HG02763 (cell line): ENCODE measurements around the gene ANKLE1.
"Not testable (repeated sequence)": the region's sequence is repeated elsewhere in the genome, so short reads cannot be mapped to it uniquely, and the experiment has no call there.

Experiments used
- ATAC-seq: cut with Tn5 transposase; IDR thresholded peaks from one replicate; pipeline ENCODE4 v1.9.1; 2021; ENCODE audit warnings: mild to moderate bottlenecking, moderate library complexity; ENCODE audit not compliant: unreplicated experiment

The ANKLE1 gene

GRCh38 chr19:17246681-17247425 lies 34.8 kb upstream of the ANKLE1 start:
- no peak for ATAC-seq

GRCh38 chr19:17248011-17248776 lies 33.5 kb upstream of the ANKLE1 start:
- ATAC-seq: no peak

GRCh38 chr19:17249887-17250548 lies 31.7 kb upstream of the ANKLE1 start:
- ATAC-seq: no peak

GRCh38 chr19:17254636-17255035 lies 27.1 kb upstream of the ANKLE1 start:
- no peak for ATAC-seq

DNA sequence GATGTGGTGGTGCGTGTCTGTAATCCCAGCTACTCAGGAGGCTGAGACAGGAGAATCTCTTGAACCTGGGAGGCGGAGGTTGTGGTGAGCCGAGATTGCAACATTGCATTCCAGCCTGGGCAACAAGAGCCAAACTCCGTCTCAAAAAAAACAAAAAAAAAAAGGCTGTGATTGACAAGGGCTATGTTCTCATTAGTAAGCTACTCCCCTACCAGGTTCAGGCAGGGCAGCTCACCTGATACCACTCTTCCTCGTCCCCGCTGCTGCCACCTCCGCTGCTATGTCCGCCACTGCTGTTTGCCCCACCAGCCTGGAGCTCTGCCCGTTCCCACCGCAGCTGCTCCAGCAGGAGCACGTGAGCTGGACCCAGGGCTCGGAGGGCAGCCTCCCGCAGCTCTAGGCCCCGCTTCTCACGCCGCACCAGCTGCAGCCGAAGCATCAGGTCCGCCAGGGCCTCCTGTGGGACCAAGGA lies 26.5 kb upstream of the ANKLE1 start:
- no peak for ATAC-seq

DNA sequence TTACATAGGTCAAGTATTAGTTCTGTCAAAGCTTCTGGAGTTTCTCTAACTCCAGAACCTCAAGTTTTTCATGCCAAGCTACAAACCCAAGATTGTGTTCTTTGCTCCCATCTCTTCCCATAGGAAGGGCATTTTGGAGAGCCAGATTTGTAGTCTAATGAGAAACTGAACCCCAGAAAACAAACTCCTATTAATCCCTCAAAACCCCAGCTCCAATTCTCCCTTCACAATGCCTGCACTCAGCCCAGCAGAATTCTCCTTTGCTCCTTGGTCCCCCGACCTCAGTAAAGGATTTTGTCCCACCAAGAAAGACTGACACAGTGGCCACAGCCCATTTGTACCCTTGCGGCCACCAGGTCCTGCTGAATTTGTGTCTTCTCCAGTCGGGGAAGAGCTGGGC lies 25.6 kb upstream of the ANKLE1 start:
- ATAC-seq: no peak

GRCh38 chr19:17259118-17259780 lies 22.5 kb upstream of the ANKLE1 start:
- ATAC-seq: no peak

DNA sequence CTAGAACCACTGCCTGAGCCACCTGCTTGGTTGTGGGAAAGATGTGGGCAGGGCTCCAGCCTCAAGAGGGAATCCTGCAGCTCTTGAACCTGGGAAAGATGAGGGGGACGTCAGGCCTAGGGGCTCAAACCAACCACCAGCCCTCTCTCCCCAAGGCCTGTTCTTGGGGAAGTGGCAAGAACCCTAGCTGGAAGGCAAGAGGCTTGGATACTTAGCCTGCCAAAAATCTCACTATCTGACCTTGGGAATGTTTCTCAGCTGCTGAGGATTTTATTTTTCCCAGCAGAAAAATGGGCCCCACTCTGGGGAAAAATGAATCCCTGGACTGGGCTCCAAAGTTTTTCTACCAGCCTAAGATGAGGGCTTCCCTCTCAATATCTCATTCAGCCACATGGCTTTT lies 21.8 kb upstream of the ANKLE1 start:
- no peak for ATAC-seq

DNA sequence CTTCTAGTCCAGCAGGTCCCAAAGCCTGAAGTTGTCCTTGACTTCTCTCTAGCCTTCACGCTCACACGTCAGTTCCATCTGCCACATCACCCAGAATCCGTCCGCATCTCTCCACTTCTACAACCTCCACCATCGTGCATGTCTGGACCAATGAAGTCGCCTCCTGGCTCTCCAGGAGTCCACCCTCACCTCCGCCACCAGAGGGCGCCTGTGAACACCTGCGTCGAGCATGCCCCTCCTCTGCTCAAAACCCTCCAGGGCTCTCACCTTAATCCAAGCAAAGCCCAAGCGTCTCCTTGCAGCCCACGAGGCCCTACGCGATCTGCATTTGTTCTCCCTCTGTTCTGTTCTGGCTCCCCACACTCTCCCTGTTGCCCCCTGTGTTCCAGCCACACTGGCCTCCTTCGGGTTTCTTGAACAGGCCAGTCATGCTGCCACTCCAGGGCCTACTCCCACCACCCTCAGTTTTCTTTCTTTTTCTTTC lies 20.8 kb upstream of the ANKLE1 start:
- ATAC-seq: peak; percentile 79

- ATAC-seq: no peak
Observed at GRCh38 chr19:17262557-17262956, 19.1 kb upstream of the ANKLE1 start.

- ATAC-seq: no peak
Observed at GRCh38 chr19:17263712-17264640, 17.7 kb upstream of the ANKLE1 start.

- no peak for ATAC-seq
Observed at GRCh38 chr19:17264641-17264979, 17.1 kb upstream of the ANKLE1 start, which contains the start of gene USHBP1. TSS of gene USHBP1 (minus strand) at chr19:17264745. CDS start at chr19:17264299, 446 bp downstream.

GRCh38 chr19:17266026-17266425 lies 15.7 kb upstream of the ANKLE1 start:
- ATAC-seq: no peak

DNA sequence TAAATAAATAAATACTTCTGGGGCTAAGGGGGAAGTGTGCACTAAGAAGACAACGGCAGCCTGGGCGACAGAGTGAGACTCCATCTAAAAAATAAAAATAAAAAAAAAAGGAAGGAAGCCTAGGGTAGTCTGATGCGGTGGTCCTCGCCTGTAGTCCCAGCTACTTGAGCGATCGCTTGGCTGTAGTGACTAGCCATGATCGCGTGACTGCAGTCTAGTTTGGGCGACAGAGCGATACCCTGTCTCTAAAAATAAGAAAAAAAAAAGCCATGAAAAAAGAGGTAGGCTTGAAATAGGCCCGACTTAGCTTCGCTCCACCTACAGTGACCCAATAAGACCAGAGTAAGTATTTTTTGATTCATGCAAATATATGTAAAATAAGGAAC lies 15.1 kb upstream of the ANKLE1 start:
- no peak for ATAC-seq

- peak; percentile 92 for ATAC-seq
Observed at GRCh38 chr19:17266975-17267788, 14.5 kb upstream of the ANKLE1 start, which contains the start of gene BABAM1. TSS of gene BABAM1 (plus strand) at chr19:17267443. CDS start at chr19:17268807, 1,364 bp downstream.

DNA sequence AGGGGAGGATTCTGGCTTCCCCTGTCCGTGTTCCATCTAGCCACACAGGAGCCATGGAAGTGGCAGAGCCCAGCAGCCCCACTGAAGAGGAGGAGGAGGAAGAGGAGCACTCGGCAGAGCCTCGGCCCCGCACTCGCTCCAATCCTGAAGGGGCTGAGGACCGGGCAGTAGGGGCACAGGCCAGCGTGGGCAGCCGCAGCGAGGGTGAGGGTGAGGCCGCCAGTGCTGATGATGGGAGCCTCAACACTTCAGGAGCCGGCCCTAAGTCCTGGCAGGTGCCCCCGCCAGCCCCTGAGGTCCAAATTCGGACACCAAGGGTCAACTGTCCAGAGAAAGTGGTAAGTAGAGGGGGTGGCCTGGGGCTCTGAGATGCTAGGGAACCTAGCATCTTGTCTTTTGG lies 12.9 kb upstream of the ANKLE1 start:
- no peak for ATAC-seq

DNA sequence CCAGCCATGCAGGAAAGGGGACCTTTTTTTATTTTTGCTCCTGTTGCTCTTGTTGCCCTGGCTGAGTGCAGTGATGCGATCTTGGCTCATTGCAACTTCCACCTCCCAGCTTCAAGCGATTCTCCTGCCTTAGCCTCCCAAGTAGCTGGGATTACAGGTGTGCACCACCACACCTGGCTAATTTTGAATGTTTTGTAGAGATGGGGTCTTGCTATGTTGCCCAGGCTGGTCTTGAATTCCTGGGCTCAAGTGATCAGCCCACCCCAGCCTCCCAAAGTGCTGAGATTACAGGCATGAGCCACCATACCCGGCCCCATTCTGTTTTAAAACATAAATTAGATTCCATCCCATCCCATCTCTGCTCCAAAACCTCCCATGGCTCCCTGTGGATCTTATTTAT lies 6.8 kb upstream of the ANKLE1 start:
- not testable (repeated sequence) for ATAC-seq

DNA sequence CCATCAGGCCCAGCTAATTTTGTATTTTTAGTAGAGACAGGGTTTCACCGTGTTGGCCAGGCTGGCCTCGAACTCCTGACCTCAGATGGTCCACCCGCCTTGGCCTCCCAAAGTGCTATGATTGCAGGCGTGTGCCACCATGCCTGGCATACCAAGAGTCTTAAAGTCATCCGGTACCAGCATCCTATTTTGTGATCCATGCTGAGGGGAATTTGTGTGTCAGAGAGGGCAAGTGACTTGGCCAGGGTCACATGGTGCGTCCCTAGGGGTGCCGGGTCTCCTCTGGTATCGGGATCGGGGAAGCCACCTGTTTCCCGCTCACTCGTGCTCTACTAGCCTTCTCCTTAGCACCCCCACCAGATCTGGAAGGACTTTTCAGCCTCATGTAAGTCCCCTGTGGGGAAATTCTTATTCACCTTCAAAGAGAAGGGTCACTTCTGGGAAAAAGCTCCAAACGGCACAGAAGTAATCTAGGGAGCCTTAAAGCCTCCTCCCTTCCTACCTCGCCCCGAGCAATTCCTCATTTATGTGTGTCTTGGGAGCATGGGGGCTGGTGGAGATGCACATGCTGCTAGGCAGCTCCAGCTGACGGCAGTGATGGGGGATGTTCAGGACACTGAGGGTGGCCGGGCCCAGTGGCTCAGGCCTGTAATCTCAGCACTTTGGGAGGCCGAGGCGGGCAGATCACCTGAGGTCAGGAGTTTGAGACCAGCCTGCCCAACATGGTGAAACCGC lies 6.1 kb upstream of the ANKLE1 start:
- no peak for ATAC-seq
